Endodermal cell (in vitro differentiated cells): Measurements from ENCODE around the gene CKS2. TPM values are rescaled to one million over a fixed set of nuclear protein-coding genes. Genes with fewer than 3 reads are reported as not detected.
"Not testable (repeated sequence)": the region's sequence is repeated elsewhere in the genome, so short reads cannot be mapped to it uniquely, and the experiment has no call there.

Experiments
- DNase-seq: peaks from one replicate; pipeline ENCODE4 v3.0.0-alpha.2; 2017
- H3K27ac ChIP-seq: 2 replicates; pipeline ENCODE4 v1.5.1; 2013; ENCODE audit warnings: mild to moderate bottlenecking, low read depth, low read length, moderate library complexity
- H3K27me3 ChIP-seq: 2 replicates; pipeline ENCODE4 v1.6.1; 2013; ENCODE audit warnings: mild to moderate bottlenecking, low read length, moderate library complexity; ENCODE audit not compliant: insufficient read depth, control insufficient read depth, poor library complexity, severe bottlenecking
- H3K36me3 ChIP-seq: 2 replicates; pipeline ENCODE4 v1.7.0; 2013; ENCODE audit warnings: mild to moderate bottlenecking, low read length, moderate library complexity; ENCODE audit not compliant: control insufficient read depth, insufficient read depth
- H3K4me1 ChIP-seq: one replicate; pipeline ENCODE4 v1.7.0; 2013; ENCODE audit warnings: low read length; ENCODE audit not compliant: control insufficient read depth, insufficient read depth
- H3K4me3 ChIP-seq: 2 replicates; pipeline ENCODE4 v1.5.1; 2013; ENCODE audit warnings: mild to moderate bottlenecking, low read length, moderate library complexity
- H3K9ac ChIP-seq: 2 replicates; pipeline ENCODE4 v1.6.1; 2013; ENCODE audit warnings: mild to moderate bottlenecking, low read length, moderate library complexity; ENCODE audit not compliant: poor library complexity, severe bottlenecking; ENCODE audit errors: extremely low read depth
- H3K9me3 ChIP-seq: 2 replicates; pipeline ENCODE4 v1.6.1; 2013; ENCODE audit warnings: mild to moderate bottlenecking, low read length, moderate library complexity; ENCODE audit not compliant: control insufficient read depth
- H3K27ac Mint-ChIP-seq: 2 replicates; pipeline ENCODE4 v1.8.0; 2020; ENCODE audit warnings: mixed read lengths
- H3K27me3 Mint-ChIP-seq: 2 replicates; pipeline ENCODE4 v1.8.0; 2021; ENCODE audit warnings: mild to moderate bottlenecking, mixed read lengths; ENCODE audit not compliant: insufficient read depth
- H3K36me3 Mint-ChIP-seq: 2 replicates; pipeline ENCODE4 v1.8.0; 2020; ENCODE audit warnings: low read depth, mixed read lengths
- H3K4me1 Mint-ChIP-seq: 2 replicates; pipeline ENCODE4 v1.8.0; 2020; ENCODE audit warnings: mixed read lengths
- H3K4me3 Mint-ChIP-seq: 2 replicates; pipeline ENCODE4 v1.8.0; 2020; ENCODE audit warnings: mild to moderate bottlenecking, moderate library complexity, mixed read lengths
- H3K9me3 Mint-ChIP-seq: 2 replicates; pipeline ENCODE4 v1.8.0; 2020; ENCODE audit warnings: mild to moderate bottlenecking, mixed read lengths
- CTCF ChIP-seq: fragments of 200-600 bp; sonication (generic); conservative IDR thresholded peaks from 2 replicates; pipeline ENCODE4 v1.5.0; 2021; ENCODE audit warnings: antibody characterized with exemption, mild to moderate bottlenecking
- WGBS, 2 experiments: methylation state at CpG; one replicate each; pipeline versions ENCODE4 v1.1.5 to v1.1.7; 2013; ENCODE audit warnings: missing lambda C conversion rate in 2 of 2, mixed read lengths in 1 of 2; ENCODE audit not compliant: insufficient coverage in 1 of 2, insufficient read length in 1 of 2; 5-methylcytosine and 5-hydroxymethylcytosine counted together
- long read RNA-seq, 4 experiments: library from polyadenylated mRNA in 2 of 4; library from RNA in 1 of 4; library from capped mRNA in 1 of 4; stranded (forward) in 3 of 4; unstranded in 1 of 4; transcript quantifications; one replicate each; pipeline ENCODE4 v2.0.0, GENCODE V29; 2020 to 2021; ENCODE audit warnings: inconsistent platforms in 1 of 4
- polyA plus RNA-seq, 2 experiments: library from polyadenylated mRNA; stranded (reverse); fragments of 50-300 nt; gene quantifications; one replicate each; pipeline ENCODE4 v1.2.3, GENCODE V29; 2013
- total RNA-seq, 2 donors: library from RNA; stranded (reverse); fragmentation: NEBNext Ultra II Directional in 1 of 2; extraction: Animal tissue kit (Norgen Biotek cat#: 25700) in 1 of 2; gene quantifications; 2 replicates in 1 of 2; 3 replicates in 1 of 2; pipeline ENCODE4 v1.2.1, GENCODE V29; 2021

CKS2 gene
- 100 to 1,000 TPM; 163 to 209 TPM for total RNA-seq
- 377 TPM for polyA plus RNA-seq (2013, experiment 1 of 2)
- 393 TPM for polyA plus RNA-seq (2013, experiment 2 of 2)
- long read RNA-seq, experiment 1, transcript CKS2-201 (3 exons, 613 nt), result major isoform, 112 of 118 reads
- long read RNA-seq, experiment 1, partial matches to known transcripts, result 6 of 118 reads
- long read RNA-seq, experiment 1, other reads (novel, unspliced or antisense), result 0 of 118 reads
- long read RNA-seq, experiment 2, transcript CKS2-201 (3 exons, 613 nt), result major isoform, 64 of 65 reads
- long read RNA-seq, experiment 2, partial matches to known transcripts, result 0 of 65 reads
- long read RNA-seq, experiment 2, other reads (novel, unspliced or antisense), result 1 of 65 reads
- long read RNA-seq, experiment 3, transcript CKS2-201 (3 exons, 613 nt), result major isoform, 108 of 109 reads
- long read RNA-seq, experiment 3, partial matches to known transcripts, result 0 of 109 reads
- long read RNA-seq, experiment 3, other reads (novel, unspliced or antisense), result 1 of 109 reads
- long read RNA-seq, experiment 4, partial matches to known transcripts, result 1 of 4 reads
- long read RNA-seq, experiment 4, other reads (novel, unspliced or antisense), result 0 of 4 reads

GRCh38 chr9:89310475-89311345, at the start of gene CKS2:
TSS of gene CKS2 (plus strand) at chr9:89311195. CDS start at chr9:89311293, 98 bp downstream.
- Mint-ChIP-seq H3K27me3 (no peaks in the 10 kb centered on the region), H3K4me1 (peaks cover 21% of the 10 kb centered on the region), H3K4me3 (peak within 1 kb of the TSS; percentile 94), H3K36me3 (peaks cover 17% of the 10 kb centered on the region), H3K9me3 (no peaks in the 10 kb centered on the region), H3K27ac (peak within 1 kb of the TSS; percentile 99)
- TF ChIP-seq CTCF, result no peak
- no peaks in the 10 kb centered on the region for H3K9me3 ChIP-seq
- peaks cover 28% of the 10 kb centered on the region for H3K36me3 ChIP-seq
- H3K4me1 ChIP-seq, result peaks cover 9% of the 10 kb centered on the region
- H3K4me3 ChIP-seq, result peak within 1 kb of the TSS; percentile 96
- WGBS, 2 experiments, result 0% methylated on average over 30 to 86 of the region's 86 CpGs
- H3K27ac ChIP-seq, result peak within 1 kb of the TSS; percentile 99
- peak; percentile 100 for DNase-seq
- H3K27me3 ChIP-seq, result no peaks in the 10 kb centered on the region
- H3K9ac ChIP-seq, result peak within 1 kb of the TSS; percentile 98

GRCh38 chr9:89273528-89274279, 37.3 kb upstream of the CKS2 start:
- 66% methylated on average over 3 of the region's 3 CpGs; no CpG with 5 or more reads in 1 of the 2 experiments for WGBS, 2 experiments
- no peak for TF ChIP-seq CTCF
- Histone ChIP-seq H3K9me3 (peaks cover 52% of the 10 kb centered on the region), H3K4me1 (no peaks in the 10 kb centered on the region), H3K36me3 (no peaks in the 10 kb centered on the region), H3K4me3 (peak overlapping the region; percentile 33), H3K27me3 (no peaks in the 10 kb centered on the region), H3K9ac (no peak overlapping the region), H3K27ac (no peak overlapping the region)
- H3K36me3 Mint-ChIP-seq, result peaks cover 18% of the 10 kb centered on the region
- H3K4me3 Mint-ChIP-seq, result no peak overlapping the region
- DNase-seq, result no peak
- no peaks in the 10 kb centered on the region for H3K4me1 Mint-ChIP-seq
- no peak overlapping the region for H3K27ac Mint-ChIP-seq
- no peaks in the 10 kb centered on the region for H3K27me3 Mint-ChIP-seq
- H3K9me3 Mint-ChIP-seq, result peaks cover 55% of the 10 kb centered on the region

GRCh38 chr9:89274838-89275237, 36.2 kb upstream of the CKS2 start:
- Mint-ChIP-seq H3K36me3 (peaks cover 18% of the 10 kb centered on the region), H3K4me1 (no peaks in the 10 kb centered on the region), H3K27me3 (no peaks in the 10 kb centered on the region), H3K9me3 (peaks cover 55% of the 10 kb centered on the region), H3K4me3 (no peak overlapping the region), H3K27ac (no peak overlapping the region)
- no peaks in the 10 kb centered on the region for H3K36me3 ChIP-seq
- peaks cover 53% of the 10 kb centered on the region for H3K9me3 ChIP-seq
- H3K4me1 ChIP-seq, result no peaks in the 10 kb centered on the region
- WGBS, 2 experiments, result 50 to 78% methylated on average over 2 to 5 of the region's 5 CpGs
- TF ChIP-seq CTCF, result no peak
- no peak overlapping the region for H3K27ac ChIP-seq
- DNase-seq, result no peak
- no peak overlapping the region for H3K9ac ChIP-seq
- H3K4me3 ChIP-seq, result no peak overlapping the region
- no peaks in the 10 kb centered on the region for H3K27me3 ChIP-seq

- not testable (repeated sequence) for H3K9ac ChIP-seq, H3K36me3 ChIP-seq
- peaks cover 55% of the 10 kb centered on the region for H3K9me3 Mint-ChIP-seq
Measured at GRCh38 chr9:89276040-89276439, 35.0 kb upstream of the CKS2 start.

More at GRCh38 chr9:89276040-89276439, 35.0 kb upstream of the CKS2 start:
- H3K4me3 Mint-ChIP-seq, H3K27ac ChIP-seq, H3K4me1 ChIP-seq, H3K27me3 ChIP-seq, H3K27me3 Mint-ChIP-seq, H3K27ac Mint-ChIP-seq, H3K4me1 Mint-ChIP-seq, H3K4me3 ChIP-seq, DNase-seq: not testable (repeated sequence)
- H3K9me3 ChIP-seq, result peaks cover 53% of the 10 kb centered on the region
- H3K36me3 Mint-ChIP-seq, result peaks cover 18% of the 10 kb centered on the region
- WGBS, 2 experiments, result 91 to 100% methylated on average over 1 to 2 of the region's 2 CpGs
